Middle frontal gyrus (tissue), 1 donor: ENCODE measurements around the gene IQSEC1.

ENCODE experiments used
- DNase-seq: peaks from one replicate; pipeline ENCODE4 v3.0.0-alpha.2; 2015; ENCODE audit warnings: low spot score; ENCODE audit errors: extremely low spot score

Gene IQSEC1

GRCh38 chr3:13003608-13004007, 69.6 kb downstream of the IQSEC1 start:
- DNase-seq, result no peak

- no peak for DNase-seq
These were observed 70.7 kb downstream of the IQSEC1 start for GRCh38 chr3:13002398-13003124.

- no peak for DNase-seq
These were observed 73.8 kb downstream of the IQSEC1 start for GRCh38 chr3:12999147-13000140.

GRCh38 chr3:12998648-12999047, 74.6 kb downstream of the IQSEC1 start:
- DNase-seq, result no peak

- no peak for DNase-seq
These were observed 75.8 kb downstream of the IQSEC1 start for GRCh38 chr3:12997387-12997786.

GRCh38 chr3:12996181-12996506, 77.1 kb downstream of the IQSEC1 start:
- DNase-seq, result no peak

GRCh38 chr3:12995389-12996180, 77.6 kb downstream of the IQSEC1 start:
- DNase-seq, result no peak

GRCh38 chr3:12994607-12995388, 78.4 kb downstream of the IQSEC1 start:
- DNase-seq, result peak; percentile 66

- DNase-seq, result no peak
These were observed 78.9 kb downstream of the IQSEC1 start for GRCh38 chr3:12994357-12994606.

GRCh38 chr3:12993517-12994356, 79.5 kb downstream of the IQSEC1 start:
- DNase-seq, result no peak

GRCh38 chr3:12992629-12993516, 80.4 kb downstream of the IQSEC1 start:
- no peak for DNase-seq

GRCh38 chr3:12991861-12992281, 81.4 kb downstream of the IQSEC1 start:
- no peak for DNase-seq

- DNase-seq, result no peak
These were observed 81.8 kb downstream of the IQSEC1 start for GRCh38 chr3:12991481-12991837.

- no peak for DNase-seq
These were observed 82.3 kb downstream of the IQSEC1 start for GRCh38 chr3:12990781-12991480.

- no peak for DNase-seq
These were observed 82.9 kb downstream of the IQSEC1 start for GRCh38 chr3:12990306-12990705.

- DNase-seq, result no peak
These were observed 84.3 kb downstream of the IQSEC1 start for GRCh38 chr3:12988728-12989454.

- DNase-seq, result no peak
These were observed 85.6 kb downstream of the IQSEC1 start for GRCh38 chr3:12987602-12988001.

- no peak for DNase-seq
These were observed 86.2 kb downstream of the IQSEC1 start for GRCh38 chr3:12986986-12987385.
